HFFc6 (cell line): ENCODE data around the gene ST8SIA1. TPM values are rescaled to one million over a fixed set of nuclear protein-coding genes. Genes with fewer than 3 reads are reported as not detected.

Experiments
- DNase-seq: peaks from one replicate; pipeline ENCODE4 v3.0.0-alpha.2; 2018
- H3K27ac Mint-ChIP-seq: 2 replicates; pipeline ENCODE4 v1.8.0; 2020; ENCODE audit warnings: mild to moderate bottlenecking, mixed read lengths
- H3K27me3 Mint-ChIP-seq: 2 replicates; pipeline ENCODE4 v1.8.0; 2021; ENCODE audit warnings: mild to moderate bottlenecking, moderate library complexity, mixed read lengths; ENCODE audit not compliant: insufficient read depth
- H3K36me3 Mint-ChIP-seq: 2 replicates; pipeline ENCODE4 v1.8.0; 2021; ENCODE audit warnings: low read depth, mixed read lengths
- H3K4me1 Mint-ChIP-seq: 2 replicates; pipeline ENCODE4 v1.8.0; 2020; ENCODE audit warnings: low read depth, mixed read lengths
- H3K4me3 Mint-ChIP-seq: 2 replicates; pipeline ENCODE4 v1.8.0; 2020; ENCODE audit warnings: mild to moderate bottlenecking, moderate library complexity, mixed read lengths
- H3K9me3 Mint-ChIP-seq: 2 replicates; pipeline ENCODE4 v1.8.0; 2020; ENCODE audit warnings: mild to moderate bottlenecking, mixed read lengths
- CTCF ChIP-seq: fragments of 200-600 bp; sonication (generic); IDR thresholded peaks from 2 replicates; pipeline ENCODE4 v1.5.0; 2021; ENCODE audit warnings: antibody characterized with exemption, mild to moderate bottlenecking
- total RNA-seq, 6 experiments: library from RNA; stranded (reverse); fragmentation: NEBNext Ultra II Directional; extraction: Animal tissue kit (Norgen Biotek cat#: 25700); gene quantifications; 2 replicates in 1 of 6; 3 replicates in 5 of 6; pipeline ENCODE4 v1.2.3, GENCODE V29; 2021

Gene ST8SIA1
- total RNA-seq, 6 experiments from 2014 or later, result not detected

GRCh38 chr12:22310275-22310674 lies 24.2 kb downstream of the ST8SIA1 start:
- no peak for DNase-seq
- Mint-ChIP-seq H3K36me3 (no peaks in the 10 kb centered on the region), H3K9me3 (no peaks in the 10 kb centered on the region), H3K4me1 (no peaks in the 10 kb centered on the region), H3K27me3 (peaks cover 4% of the 10 kb centered on the region; the same call in 1 of the 2 replicates), H3K4me3 (no peak overlapping the region), H3K27ac (no peak overlapping the region)
- no peak for TF ChIP-seq CTCF

GRCh38 chr12:22307811-22308210 lies 26.7 kb downstream of the ST8SIA1 start:
- no peak for DNase-seq
- no peaks in the 10 kb centered on the region for H3K36me3 Mint-ChIP-seq
- no peak overlapping the region for H3K4me3 Mint-ChIP-seq
- H3K9me3 Mint-ChIP-seq, result peaks cover 2% of the 10 kb centered on the region
- H3K27me3 Mint-ChIP-seq, result peaks cover 1% of the 10 kb centered on the region; the same call in 1 of the 2 replicates
- no peak overlapping the region for H3K27ac Mint-ChIP-seq
- no peak for TF ChIP-seq CTCF
- H3K4me1 Mint-ChIP-seq, result no peaks in the 10 kb centered on the region

- no peak for TF ChIP-seq CTCF
- Mint-ChIP-seq H3K27me3 (peaks cover 1% of the 10 kb centered on the region; the same call in 1 of the 2 replicates), H3K36me3 (no peaks in the 10 kb centered on the region), H3K27ac (no peak overlapping the region), H3K9me3 (peaks cover 9% of the 10 kb centered on the region), H3K4me3 (no peak overlapping the region), H3K4me1 (no peaks in the 10 kb centered on the region)
- DNase-seq, result no peak
Measured at GRCh38 chr12:22306311-22306710, 28.2 kb downstream of the ST8SIA1 start.

GRCh38 chr12:22304341-22304740 lies 30.2 kb downstream of the ST8SIA1 start:
- no peaks in the 10 kb centered on the region for H3K36me3 Mint-ChIP-seq
- no peak overlapping the region for H3K4me3 Mint-ChIP-seq
- DNase-seq, result no peak
- H3K4me1 Mint-ChIP-seq, result no peaks in the 10 kb centered on the region
- no peak for TF ChIP-seq CTCF
- H3K27me3 Mint-ChIP-seq, result peaks cover 1% of the 10 kb centered on the region; the same call in 1 of the 2 replicates
- H3K9me3 Mint-ChIP-seq, result peaks cover 15% of the 10 kb centered on the region
- no peak overlapping the region for H3K27ac Mint-ChIP-seq

GRCh38 chr12:22299294-22299912 lies 35.1 kb downstream of the ST8SIA1 start:
- Mint-ChIP-seq H3K4me3 (no peak overlapping the region), H3K27ac (no peak overlapping the region), H3K9me3 (peaks cover 34% of the 10 kb centered on the region), H3K36me3 (peaks cover 9% of the 10 kb centered on the region; the same call in 1 of the 2 replicates), H3K27me3 (no peaks in the 10 kb centered on the region; the same call in none of the 2 replicates), H3K4me1 (no peaks in the 10 kb centered on the region)
- no peak for TF ChIP-seq CTCF
- DNase-seq, result no peak
